Ammon's horn (tissue), 1 donor: ENCODE data around the gene MYBPH.

Source experiments
- DNase-seq: peaks from one replicate; pipeline ENCODE4 v3.0.0-alpha.2; 2016; ENCODE audit warnings: low spot score

MYBPH gene

DNA sequence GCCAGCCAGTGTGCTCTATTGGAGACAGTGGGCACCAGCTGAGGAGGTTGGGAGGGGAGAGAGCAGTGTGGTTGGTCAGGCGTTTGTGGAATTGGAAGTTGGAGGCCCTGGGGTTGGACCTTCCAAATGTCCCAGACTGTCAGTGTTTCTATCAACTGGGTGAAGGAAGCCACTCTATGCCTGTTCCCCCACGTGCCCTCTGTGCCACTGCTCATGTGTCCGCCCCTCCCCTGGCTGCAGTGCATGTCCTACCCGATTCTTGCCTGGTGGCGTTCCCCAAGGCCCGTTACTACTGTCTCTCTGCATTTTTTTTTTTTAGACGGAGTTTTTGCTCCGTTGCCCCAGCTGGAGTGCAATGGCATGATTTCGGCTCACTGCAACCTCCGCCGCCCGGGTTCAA is 27.0 kb downstream of the MYBPH start:
- DNase-seq = no peak

DNA sequence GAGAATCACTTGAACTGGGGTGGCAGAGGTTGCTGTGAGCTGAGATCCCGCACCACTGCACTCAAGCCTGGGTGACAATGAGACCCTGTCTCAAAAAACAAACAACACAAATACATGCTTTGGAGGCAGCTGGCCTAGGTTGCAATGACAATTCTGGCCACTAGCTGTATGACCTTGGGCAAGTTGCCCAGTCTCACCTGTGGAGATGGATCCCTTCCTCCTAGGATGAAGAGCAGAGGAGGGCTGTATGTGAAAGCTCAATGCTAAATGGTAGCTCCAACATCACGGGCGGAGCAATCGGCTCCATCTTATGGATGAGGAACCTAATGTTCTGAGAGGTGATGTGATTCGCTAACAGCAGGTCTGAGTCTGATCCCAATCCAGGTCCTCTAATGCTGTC is 27.5 kb downstream of the MYBPH start:
- DNase-seq = no peak

DNA sequence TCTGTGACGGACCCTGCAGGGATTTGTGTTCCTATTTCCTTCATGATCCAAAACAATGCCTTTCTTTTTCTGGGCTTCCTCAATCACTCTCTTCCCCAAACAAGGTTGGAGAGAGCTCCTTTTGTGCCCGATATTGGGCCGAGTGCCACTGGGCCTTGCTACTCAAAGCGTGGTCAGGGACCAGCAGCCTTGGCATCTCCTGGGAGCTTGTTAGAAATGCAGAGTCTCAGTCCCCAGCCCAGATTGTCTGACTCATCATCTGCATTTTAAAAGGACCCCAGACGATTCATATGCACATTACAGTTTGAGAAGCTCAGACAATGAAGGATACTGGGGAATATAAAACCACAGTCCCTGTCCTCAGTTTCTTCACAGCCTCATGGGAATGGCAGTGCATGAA is 28.2 kb downstream of the MYBPH start:
- DNase-seq = peak; percentile 86

DNA sequence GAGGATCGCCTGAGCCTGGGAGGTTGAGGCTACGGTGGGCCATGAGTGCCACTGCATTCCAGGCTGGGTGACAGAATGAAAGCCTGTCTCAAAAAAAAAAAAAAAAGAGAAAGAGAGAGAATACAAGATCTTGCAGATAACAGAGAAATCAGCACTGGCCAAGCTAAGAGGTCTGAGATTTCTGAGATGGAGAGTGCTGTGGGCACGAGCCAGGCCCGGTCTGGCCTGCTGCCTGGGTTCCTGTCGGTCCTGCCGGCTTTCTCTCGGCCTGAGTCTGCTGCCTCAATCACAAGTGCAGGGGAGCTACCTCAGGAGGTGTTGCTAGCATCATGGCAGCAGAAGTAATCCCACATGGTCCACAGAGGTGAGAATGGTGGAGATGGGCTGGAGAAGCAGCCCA is 29.1 kb downstream of the MYBPH start:
- DNase-seq = no peak

DNA sequence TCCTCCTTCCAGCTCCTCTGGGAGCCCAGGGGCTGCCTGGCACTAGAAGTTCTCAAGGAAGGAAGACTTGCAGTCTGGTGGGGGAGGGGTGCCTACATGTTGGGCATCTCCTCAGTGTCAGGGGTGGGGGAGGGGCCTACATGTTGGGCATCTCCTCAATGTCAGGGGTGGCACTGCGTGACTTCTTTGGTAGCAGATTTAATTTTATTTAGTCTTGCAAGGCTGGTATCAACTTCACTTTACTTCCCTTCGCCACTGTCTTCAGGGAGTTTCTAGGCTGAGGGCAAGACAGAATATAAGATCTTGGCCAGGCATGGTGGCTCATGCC is 29.6 kb downstream of the MYBPH start:
- no peak for DNase-seq

DNA sequence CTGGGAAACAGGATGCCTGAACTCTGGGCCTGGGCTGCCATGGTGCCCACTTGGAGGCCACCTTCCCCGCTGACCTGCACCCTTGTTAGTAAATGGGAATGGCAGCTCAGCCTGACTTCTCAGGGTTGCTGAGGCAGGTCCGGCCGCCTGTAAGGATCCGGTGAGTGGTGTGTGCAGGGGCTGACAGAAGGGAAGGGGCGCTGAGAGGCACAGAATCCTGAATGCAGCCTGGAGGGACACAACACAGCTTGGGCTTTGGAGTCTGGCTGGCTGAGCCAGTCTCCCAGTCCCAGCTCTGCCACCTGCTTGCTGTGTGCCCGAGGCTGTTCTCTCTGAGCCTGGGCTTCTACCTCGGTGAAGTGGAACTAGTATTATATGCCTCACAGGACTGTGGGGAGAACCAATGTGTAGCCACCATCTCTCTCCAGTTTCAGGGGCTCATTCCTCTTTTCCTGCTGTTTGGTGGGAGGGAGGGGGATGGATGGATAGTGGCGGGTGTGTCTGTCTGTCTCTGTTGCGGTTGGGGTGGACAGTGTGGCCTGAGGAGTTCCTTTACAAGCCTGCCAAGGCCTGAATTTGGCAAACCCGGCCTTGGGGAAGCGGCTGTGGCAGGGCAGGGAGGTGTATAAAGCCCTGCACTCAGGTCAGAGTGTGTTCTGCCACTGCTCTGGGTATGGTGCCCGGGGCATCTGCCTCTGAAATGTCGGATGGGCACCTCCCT is 30.1 kb downstream of the MYBPH start:
- peak; percentile 53 for DNase-seq

DNA sequence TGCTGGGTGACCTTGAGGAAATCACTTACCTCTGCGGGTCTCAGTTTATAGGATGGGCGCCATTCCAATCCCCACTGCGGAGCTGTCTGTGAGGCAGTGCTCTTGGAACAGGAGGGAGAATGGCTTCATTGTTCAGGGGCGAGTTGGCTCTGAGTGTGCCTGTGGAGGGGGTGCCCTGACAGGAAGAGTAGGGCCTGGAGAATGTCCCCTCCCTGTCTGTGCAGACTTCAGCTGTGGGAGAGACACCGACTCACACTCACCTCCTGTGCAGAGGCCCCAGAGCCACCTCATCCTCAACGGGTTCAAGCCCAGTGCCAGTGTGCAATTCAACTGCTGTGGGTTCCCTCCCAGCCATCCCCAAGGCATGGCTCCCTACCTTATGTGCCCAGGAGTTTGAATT is 31.0 kb downstream of the MYBPH start:
- peak; percentile 95 for DNase-seq

DNA sequence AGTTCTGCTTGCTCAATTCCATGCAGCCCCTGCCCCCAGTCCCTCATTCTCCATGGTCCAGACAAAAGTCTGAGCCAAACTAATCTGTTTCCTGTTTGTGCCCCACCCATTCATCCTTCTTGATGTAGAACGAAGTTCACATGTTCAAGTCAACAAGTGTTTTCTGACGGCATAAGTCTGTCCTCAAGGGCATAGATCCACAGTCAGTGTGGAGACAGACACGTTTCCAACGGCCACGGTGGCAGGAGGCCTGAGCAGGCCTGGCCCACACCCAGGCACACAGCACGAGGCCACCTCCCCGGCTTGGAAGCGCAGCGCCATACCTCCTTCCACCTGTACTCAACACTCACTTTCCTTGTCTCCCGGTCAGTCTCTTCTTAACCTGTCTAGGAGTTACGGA is 32.0 kb downstream of the MYBPH start:
- no peak for DNase-seq

DNA sequence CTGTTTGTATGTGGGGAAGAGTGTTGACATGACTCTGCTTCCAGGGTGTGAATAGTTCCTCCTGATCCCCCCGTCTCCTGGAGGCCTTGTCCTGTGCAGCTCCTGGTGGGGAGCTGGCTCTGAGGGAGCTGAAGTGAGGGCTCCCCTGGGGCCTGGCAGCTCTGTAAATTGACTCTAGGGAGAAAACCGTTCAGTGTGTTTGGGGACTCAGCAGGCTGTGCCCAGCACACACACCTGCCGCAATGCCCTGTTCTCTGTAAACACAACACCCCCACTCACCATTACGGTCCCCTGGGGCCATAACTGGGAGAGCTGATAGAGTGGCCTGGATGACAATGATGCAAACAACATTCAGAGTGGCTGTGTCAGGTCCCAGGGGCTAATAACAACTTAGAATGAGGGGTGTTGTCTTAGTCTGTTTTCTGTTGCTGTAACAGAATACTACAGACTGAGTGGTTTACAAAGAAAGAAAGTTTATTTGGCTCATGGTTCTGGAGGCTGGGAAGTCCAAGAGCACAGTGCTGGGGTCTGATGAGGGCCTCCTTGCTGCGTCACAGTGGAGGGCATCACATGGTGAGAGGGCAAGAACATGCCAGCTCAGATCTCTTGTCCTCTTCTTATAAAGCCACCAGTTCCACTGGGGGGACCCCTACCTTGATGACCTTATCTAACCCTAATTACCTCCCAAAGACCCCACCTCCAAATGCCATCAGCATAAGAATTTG is 32.8 kb downstream of the MYBPH start:
- no peak for DNase-seq

DNA sequence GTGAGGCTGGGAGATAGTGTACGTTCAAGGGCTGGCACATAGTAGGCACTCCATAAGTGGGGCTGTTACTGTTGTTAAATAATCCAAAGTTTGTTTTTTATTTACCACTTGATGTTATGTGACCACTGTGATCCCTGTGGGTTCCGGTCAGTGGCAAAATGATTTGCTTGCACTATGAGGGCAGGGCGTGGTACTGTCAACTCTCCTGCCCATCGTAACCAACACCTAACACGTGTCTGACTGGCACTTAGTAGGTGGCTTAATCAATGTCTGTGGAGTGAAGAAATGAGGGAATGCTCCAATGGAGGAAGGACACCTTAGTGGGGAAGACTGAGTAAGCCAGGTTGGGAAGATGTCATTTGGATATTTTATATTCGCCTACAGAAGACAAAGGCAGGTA is 33.5 kb downstream of the MYBPH start:
- no peak for DNase-seq

DNA sequence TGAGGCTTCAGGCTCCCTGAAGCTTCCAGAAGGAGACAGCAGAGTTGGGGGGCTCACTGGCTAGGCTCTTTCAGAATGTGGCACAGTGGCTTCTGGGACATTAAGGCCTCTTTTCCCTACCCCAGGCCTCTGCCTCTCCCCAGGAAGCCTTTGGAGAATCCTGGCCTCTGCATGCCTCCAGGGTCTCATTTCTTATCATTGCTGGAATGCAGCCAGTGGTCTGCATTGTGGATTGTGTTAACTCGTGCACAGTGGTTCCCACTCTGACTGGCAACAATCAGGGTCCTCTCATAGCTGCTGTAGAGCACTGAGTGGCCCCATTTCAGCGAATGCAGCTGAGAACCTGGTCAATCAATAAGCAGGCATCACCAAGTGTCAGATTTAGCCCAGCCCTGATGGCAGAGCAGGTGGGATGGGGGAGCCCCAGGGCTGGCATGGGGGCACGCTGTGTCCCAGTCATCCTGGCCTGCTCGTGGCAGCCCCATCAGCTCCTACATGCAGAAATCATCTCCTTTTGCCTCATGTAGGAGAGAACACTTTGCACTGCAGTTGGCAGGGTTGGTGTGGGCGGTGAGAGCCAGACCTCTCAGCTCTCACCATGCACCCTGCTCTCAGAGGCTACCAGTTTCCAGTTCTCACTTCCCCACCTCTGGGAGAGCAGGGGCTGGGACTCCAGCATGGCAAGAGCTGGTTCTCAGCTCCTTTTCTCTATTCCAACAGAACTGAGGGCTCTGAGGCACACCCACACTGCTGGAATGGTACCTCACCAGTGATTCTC is 34.7 kb downstream of the MYBPH start:
- DNase-seq = no peak

DNA sequence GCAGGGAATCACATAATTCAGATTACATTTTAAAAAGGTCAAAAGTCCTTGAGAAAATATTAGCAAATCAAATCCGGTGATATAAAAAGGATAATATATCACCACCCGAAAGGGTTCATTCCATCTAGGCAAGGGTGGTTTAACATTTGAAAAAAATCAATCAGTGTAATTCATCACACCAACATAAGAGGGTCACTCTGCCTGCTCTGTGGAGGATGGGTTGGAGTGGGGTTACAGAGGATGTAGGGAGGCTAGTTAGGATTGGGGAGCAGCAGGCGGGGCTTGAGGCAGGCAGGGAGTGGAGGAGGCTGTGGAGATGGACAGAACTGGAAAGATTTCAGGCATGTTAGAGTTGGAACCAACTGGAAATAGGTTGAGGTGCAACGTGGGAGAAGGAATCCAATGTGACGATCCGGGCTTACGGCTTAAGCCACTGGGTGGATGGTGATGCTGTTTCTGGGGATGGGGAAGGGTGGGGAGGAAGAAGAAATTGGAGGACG is 35.6 kb downstream of the MYBPH start:
- DNase-seq = no peak

DNA sequence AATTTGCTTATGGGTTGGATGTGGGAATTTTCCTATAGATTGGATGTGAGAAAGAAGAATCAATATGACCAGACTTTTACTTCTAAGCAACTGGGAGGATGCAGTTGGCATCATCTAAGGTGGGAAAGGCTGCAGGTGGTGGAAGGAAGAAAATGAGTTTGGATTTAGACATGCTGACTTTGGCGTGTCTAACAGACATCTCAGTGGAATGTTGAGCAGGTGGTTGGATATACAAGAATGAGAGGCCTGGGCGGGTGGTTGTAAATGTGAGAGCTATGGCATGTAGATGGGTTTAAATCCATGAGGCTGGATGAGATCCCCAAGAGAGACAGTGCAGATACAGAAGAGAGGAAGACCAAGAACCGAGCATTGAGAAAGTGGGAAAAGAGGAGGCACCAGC is 37.6 kb downstream of the MYBPH start:
- DNase-seq = no peak

DNA sequence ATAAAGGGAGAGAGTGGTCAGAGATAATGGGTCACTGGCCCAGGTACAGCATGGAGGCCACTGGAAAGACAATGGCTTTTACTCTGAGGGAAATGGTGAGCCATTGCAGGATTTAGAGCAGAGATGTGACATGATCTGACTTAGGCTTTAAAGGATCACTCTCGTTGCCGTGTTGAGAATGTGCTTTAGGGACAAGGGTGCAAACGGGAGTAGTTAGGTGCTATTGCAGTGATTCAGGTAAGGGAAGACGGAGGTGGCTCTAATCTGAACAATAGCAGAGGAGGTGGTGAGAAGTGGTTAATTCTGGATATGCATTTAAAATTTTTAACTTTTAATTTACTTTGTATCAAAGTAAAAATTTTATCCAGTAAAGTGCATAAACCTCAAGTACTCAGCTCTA is 38.3 kb downstream of the MYBPH start:
- no peak for DNase-seq

DNA sequence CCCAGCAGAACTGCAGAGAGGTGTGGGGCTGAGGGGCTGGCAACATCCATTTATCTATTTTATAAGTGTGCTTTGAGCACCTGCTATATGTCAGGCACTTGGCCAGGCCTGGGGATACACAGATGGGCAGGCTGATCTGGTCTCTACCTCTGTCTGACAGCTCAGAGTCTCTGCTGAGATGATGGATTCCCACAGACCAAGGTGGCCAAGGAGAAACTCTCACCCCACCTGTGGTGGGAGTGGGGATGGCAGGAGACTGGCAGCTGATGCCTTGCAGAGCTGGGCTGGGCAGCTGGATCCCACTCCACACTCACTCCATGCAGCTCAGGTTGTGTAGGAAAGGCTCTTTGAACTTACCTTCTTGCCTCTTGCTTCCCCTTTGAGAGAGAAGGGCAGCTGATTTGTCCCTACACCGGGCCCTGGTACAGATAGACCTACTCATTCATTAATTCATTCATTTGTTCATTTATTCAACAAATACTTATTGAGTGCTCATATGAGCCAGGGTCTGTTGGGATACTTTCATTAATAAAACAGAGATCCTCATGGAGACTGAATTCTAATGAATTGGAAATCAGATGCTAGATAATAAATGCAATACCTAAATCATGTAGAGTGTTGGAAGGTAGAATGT is 39.1 kb downstream of the MYBPH start:
- DNase-seq = no peak

DNA sequence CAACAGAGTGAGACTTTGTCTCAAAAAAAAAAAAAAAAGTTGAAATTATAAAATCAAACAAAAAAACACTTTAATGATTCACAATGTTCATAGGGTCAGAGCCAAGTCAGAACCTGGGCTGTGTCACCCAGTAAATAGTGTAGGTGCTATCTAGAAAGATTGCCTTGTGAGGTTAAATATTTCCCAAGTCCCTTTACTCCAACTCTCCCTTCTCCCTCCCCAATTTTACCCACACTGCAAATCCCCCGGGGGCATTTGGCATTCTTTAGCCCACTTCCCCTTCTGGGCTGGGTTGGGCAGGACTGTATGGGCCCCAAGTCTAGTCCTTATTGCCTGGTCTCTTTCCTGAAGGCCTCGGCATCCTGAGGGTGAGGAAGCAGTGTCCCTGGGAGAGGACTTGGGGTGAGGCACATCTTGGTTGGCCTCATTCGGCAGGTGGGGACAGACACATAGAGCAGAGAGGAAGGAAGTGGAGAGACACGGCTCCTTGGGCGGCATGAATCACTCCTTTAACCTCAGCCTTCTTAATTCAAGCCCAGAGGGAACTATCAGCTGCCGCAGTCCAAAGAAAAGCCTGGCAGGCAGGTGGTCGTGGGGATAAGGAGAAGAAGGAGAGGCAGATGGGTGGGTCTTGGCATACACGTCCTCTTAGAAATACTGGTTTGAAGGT is 39.9 kb downstream of the MYBPH start:
- DNase-seq = no peak

DNA sequence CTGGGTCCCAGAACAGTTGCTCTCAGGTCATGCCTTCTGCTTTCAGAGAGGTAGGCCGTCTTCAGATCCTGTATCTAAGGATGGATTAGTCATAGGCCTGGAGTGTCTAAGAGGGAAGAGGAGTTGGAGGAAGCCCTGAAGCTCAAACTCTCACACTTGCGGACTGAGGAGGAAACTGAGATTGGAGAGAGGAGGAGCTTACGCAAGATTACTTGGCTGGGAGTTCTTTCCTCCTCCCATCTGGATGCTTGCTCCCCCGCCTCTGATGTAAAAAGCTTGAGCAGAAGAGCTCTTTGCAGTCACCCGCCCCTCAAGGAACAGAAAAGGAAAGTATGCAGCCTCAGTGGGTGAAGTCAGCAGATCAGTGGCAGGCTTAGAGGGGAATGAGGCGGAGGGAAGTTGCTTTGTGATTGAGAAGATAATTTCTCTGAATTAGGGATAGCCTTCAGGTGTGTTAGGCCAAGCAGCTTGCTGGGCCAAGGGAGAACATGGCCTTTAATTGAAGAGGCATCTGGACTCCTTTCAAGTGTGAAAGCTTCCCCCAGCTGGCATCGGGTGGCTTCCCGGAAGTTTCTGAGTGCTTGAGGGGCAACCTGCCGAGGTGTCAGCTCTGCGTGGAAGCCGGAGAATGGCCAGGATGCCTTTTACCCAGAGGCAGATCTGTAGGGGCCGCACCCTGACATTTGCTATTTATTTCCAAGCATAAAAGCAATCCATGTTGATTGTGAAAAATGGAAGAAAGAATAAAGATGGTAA is 41.5 kb downstream of the MYBPH start:
- DNase-seq = peak; percentile 60

DNA sequence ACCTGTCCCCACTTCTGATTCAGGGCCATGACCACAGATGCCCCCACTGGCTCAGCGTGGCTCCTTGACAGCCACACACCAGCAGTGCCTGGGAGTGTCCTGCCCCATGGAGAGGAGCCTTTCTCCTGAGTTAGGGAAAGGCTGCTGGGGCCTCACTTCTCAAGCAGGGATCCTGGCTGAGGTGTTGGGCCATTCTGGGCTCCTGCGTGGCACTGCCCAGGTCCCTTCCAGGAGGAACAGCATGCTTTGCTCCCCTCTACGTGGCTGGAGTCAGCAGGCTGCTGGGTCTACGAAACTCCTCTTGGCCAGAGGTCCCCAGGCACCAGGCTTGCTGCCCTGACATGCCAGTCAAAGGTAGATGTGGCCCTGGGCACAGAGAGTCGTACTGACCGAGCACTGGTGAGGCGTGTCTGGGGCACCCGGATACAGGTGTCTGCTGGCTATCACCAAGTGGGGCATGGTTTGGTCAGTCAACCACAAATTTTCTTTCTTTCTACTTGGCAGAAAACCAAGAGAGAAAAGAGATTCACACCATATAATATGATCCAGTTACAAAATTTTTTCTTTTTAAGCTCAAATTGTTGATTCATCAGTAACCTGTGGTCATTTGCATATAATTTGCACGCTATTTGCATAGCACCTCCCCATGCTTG is 44.0 kb downstream of the MYBPH start:
- DNase-seq = no peak

DNA sequence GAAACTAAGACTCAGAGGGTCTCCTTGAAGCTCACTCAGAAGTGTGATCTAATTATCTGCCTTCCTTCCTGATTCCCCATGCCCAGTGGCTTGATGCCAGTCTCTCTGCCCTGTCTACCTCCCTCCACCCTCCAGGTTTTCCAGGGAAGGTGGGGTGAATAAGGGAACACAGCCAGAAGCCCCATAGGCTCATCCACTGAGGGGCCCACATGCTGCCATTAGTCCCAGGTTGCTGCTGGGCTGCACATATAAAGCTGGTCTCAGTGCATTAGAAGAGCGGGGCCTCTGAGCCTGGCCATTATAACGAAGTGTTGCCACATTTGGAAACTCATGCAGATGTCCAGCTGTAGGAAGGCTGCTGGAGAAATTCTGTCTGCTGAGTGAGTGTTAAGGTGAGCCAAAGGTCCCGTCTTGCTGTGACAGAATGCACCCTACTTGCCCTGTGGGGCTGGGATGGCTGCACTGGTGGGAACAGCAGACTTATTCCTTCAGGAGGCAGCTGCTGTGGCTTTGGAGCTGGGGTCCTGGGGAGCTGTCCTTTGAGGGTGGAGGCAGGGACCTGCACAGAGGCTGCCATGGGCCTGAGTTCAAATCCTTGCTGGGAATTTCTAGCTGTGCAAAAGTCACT is 45.2 kb downstream of the MYBPH start:
- DNase-seq = no peak
